ENCODE measurements around the gene FBXO31.

The FBXO31 gene

GRCh38 chr16:87348616-87349157, 34.9 kb downstream of the FBXO31 start:
- no peak for TF ChIP-seq CTCF (conservative IDR thresholded peaks at IDR 0.05; ENCODE audit: control insufficient read depth, insufficient read depth, low read depth, low read length)
- H3K4me3 ChIP-seq (ENCODE audit: control insufficient read depth, low read depth, low read length) = no peak overlapping the region
- no peak for DNase-seq (ENCODE audit: low read depth)

- no peak for TF ChIP-seq CTCF (conservative IDR thresholded peaks at IDR 0.05; ENCODE audit: control insufficient read depth, insufficient read depth, low read depth, low read length)
- H3K4me3 ChIP-seq (ENCODE audit: control insufficient read depth, low read depth, low read length) = no peak overlapping the region
- no peak for DNase-seq (ENCODE audit: low read depth)
Observed at GRCh38 chr16:87347932-87348615, 35.5 kb downstream of the FBXO31 start.

- no peak overlapping the region for H3K4me3 ChIP-seq (ENCODE audit: control insufficient read depth, low read depth, low read length)
- DNase-seq (ENCODE audit: low read depth) = no peak
- TF ChIP-seq CTCF (conservative IDR thresholded peaks at IDR 0.05; ENCODE audit: control insufficient read depth, insufficient read depth, low read depth, low read length) = no peak
Observed at GRCh38 chr16:87346517-87347060, 37.0 kb downstream of the FBXO31 start.

- no peak for DNase-seq (ENCODE audit: low read depth)
- H3K4me3 ChIP-seq (ENCODE audit: control insufficient read depth, low read depth, low read length) = no peak overlapping the region
- no peak for TF ChIP-seq CTCF (conservative IDR thresholded peaks at IDR 0.05; ENCODE audit: control insufficient read depth, insufficient read depth, low read depth, low read length)
Observed at GRCh38 chr16:87345726-87346424, 37.7 kb downstream of the FBXO31 start.

- no peak for TF ChIP-seq CTCF (conservative IDR thresholded peaks at IDR 0.05; ENCODE audit: control insufficient read depth, insufficient read depth, low read depth, low read length)
- H3K4me3 ChIP-seq (ENCODE audit: control insufficient read depth, low read depth, low read length) = no peak overlapping the region
- DNase-seq (ENCODE audit: low read depth) = no peak
Observed at GRCh38 chr16:87344931-87345631, 38.5 kb downstream of the FBXO31 start.

GRCh38 chr16:87344165-87344930, 39.2 kb downstream of the FBXO31 start:
- no peak overlapping the region for H3K4me3 ChIP-seq (ENCODE audit: control insufficient read depth, low read depth, low read length)
- TF ChIP-seq CTCF (conservative IDR thresholded peaks at IDR 0.05; ENCODE audit: control insufficient read depth, insufficient read depth, low read depth, low read length) = no peak
- DNase-seq (ENCODE audit: low read depth) = no peak

Measured in fibroblast of mammary gland (primary cell).